NCI-H526 treated with DMSO at 0.1 percent for 48 hours (cell line): ENCODE results near the gene SARNP.
"Not testable (repeated sequence)": the region's sequence is repeated elsewhere in the genome, so short reads cannot be mapped to it uniquely, and the experiment has no call there.

Experiments used
- DNase-seq: peaks from one replicate; lab custom pipeline; 2025; lab: John Stamatoyannopoulos, UW

SARNP gene

DNA sequence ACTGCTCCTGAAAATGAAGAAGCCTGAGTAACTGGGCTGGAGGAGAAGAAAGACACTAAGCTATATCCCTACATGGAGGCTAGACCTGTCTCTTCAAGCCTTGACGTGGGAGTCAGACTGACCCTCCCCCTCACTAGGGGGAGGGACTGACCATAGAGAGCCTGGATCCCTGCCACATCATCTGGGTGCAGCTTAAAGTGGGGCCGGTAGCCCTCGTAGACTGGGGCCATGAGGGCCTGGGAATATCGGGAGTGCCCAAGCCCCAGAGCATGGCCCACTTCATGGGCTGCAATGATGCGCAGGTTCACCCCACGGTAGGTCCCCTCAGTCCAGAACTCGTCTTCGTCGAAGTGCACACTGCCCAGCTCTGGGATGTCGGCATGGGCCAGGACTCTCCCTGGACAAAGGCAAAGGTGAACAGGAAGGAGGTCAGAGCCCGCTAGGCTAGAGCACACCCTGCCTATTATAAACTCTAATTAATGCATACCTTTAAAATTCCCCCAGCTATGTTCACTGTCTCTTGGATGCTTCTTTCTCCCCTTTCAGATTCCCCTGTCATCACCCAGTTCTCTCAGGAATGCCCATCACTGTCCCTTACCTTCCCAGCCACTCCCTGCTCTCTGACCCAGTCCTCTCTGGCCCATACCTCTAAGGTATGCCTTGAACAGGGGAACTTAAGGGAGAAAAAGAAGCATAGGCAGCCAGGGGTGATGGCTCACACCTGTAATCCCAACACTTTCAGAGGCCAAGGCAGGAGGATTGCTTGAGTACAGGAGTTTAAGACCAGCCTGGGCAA, 22.0 kb upstream of the SARNP start:
- no peak for DNase-seq

DNA sequence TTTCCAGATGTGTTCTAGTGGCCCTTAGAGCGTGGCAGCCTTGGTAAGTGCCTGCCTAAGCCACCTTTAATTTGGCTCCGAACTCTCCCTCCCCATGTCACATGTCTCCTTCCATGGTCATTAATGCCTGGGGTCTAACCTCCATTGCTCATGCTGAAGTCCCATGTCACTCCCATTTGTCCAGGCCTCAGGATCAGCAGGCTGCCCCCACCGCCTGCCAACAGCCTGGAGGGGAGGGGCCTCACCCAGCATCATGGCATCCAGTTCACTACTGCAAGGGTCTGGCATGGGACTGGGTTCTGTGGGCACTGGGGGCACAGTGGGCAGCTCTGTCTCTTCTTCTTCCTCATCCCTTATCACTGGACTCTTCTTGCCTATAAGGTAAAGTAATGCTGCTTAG, 20.8 kb upstream of the SARNP start:
- DNase-seq, result no peak

DNA sequence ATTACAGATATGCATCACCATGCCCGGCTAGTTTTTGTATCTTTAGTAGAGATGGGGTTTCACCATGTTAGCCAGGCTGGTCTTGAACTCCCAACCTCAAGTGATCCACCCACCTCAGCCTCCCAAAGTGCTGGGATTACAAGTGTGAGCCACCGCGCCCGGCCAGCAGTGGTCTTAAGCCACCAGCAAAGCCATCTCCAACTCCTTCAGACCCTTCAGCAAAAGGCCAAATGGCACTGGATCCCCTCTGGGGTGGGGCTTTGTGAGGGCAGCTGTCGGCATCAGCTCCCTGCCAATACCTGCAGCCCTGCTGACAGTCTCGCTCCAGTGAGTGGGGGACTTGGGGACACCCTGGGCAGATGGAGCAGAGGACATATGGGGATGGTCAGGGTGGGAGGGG, 16.9 kb upstream of the SARNP start:
- not testable (repeated sequence) for DNase-seq

DNA sequence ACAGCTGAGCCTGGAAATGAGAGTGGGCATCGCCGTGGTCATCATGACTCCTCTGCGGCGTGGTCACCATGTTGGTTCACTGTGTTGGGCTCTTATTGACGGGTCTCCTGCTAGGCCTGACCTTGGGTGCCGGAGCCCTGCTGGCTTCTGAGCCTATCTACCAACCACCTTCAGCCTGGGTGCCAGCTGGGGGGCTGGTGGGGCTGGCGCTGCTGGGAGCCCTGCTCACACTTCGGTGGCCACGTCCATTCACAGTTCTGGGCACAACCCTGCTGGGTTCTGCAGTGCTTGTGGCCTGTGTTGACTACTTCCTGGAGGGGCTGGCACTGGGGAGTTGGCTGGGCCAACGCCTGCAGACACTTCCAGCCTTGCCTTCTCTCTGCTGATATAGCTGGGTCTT, 15.5 kb upstream of the SARNP start:
- DNase-seq, result no peak

DNA sequence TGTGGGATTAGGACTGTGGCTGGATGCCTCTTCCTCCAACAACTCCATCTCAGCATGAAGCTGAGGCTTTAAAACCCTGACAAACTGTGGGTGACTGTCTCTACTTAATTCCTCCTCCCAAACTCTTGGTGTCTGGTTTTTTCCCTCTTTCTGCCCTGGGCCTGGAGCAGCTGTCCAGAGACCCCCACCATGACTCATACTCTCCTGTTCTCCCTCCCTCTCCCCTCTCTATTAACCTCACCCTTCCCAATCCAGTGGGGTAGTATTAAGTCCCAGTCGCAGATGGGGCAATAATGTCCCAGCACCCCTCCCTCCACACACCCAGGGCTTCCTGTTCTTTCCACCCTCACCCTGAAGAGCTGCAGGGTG, 13.9 kb upstream of the SARNP start:
- DNase-seq, result no peak

DNA sequence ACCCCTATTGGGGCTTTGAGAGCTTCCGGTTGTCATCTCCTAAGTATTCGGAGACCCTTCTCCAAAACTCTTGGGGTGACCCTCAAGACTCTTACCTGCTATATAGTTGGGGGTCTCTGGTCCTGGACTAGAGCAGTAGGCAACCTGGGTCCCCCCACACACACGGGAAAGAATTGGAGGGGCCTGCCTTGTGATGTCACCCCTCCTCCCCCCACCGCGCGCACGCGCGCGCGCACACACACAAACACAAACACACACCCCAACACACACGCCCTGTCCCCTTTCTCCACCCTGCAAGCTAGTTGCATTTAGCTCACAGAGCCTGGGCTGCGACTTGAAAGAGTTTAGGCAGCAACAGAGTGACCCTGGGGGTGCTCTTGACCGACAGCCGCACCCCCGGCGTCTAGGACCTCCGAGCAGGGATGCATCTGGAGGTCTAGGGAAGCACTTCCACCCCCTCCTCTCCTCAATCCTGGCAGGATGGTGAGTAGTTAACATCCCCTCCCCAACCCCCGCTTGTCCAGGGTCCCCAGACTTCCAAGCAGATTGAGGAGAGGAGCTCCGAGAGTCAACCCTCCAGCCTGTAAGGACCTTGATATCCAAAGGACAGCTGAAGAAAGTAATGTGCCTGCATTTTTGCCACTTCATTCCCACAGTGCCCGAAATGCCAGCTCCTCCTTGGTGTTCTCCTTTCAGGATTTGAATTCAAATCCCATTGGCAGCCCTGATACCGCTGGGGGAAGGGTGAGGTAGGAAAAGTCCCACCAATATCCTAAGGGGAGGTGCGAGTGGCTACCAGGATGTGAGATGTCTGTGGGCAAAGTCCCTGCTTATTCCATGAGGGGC, 13.3 kb upstream of the SARNP start:
- peak; percentile 68 for DNase-seq

DNA sequence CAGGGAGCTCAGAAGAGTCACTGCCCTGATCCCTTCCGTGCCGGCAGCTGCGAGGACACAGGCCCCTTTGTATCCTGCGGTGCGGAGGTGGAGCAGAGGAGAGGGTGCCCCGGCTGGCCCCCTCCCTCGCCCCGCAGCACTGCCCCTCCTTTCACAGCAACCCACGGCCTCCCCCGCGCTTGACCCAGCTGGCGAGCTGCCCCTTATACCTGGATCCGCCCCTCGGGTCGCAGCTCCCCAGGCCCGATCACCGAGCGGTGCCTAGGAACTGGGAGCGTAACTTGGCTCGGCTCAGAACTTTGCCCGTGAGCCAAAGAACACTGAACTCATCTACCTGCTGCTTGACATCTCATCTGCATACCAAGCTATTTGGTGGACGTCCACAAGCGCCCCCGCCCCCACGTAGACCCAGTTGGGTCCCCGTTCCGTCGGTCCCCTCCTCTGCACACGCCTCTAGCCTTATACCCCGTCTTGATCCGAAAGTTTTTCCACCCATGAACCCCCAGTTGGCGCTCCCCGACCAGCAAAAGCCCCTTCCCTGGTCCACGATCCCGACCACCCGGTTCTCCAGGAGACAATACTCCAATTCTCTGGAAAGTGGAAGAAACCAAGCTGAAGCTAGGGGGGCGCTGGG, 12.6 kb upstream of the SARNP start:
- DNase-seq, result peak; percentile 68

DNA sequence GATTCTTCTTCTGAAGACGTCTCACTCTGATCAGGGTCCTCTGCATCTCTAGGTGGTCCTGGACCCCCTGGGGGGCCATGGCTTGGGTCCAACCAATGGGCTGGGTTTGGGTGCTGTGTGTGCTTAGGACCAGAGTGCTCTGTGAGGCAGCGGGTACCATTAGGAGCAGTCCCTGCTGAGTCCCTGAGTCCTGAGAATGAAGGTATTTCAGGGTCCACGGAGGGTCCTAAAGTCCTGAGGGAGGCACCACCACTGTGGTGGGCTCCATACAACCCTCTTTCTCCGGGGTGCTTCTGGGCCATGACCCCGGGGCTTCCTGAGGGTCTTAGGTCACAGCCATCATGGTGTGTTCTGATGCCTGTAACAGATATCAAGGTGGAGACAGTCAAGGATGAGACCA, 10.8 kb upstream of the SARNP start:
- DNase-seq, result no peak

DNA sequence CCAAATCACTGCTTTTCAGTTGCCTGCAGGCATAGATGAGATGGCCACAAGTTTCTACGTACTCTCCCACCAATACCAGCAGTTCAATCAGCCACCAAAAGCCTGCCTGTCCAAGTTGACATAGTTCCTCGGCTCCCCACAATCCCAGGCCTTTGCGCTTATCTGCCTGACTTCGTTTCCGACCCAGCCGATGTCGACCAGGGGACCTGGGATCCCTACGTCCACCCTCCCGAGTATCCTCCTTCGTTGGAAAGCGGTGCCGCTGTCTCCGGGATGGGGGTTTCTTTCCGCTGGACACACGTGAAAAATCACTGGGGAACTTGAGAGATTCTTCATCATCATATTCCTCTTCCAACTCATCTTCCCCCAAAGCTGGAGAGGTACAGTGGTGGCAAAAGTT, 10.3 kb upstream of the SARNP start:
- no peak for DNase-seq

DNA sequence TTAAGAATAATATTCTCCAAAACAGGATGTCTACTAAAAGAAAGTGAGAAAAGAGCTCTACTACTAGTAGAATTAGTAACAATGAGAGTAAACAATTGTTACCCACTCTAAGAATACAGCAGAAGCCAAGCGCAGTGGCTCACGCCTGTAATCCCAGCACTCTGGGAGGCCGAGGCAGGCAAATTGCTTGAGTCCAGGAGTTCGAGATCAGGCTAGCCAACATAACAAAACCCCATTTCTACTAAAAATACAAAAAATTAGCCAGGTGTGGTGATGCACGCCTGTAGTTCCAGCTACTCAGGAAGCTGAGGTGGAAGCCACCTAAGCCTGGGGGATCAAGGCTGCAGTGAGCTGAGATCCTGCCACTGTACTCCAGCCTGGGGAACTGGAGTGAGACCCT, 7.2 kb upstream of the SARNP start:
- DNase-seq, result no peak

DNA sequence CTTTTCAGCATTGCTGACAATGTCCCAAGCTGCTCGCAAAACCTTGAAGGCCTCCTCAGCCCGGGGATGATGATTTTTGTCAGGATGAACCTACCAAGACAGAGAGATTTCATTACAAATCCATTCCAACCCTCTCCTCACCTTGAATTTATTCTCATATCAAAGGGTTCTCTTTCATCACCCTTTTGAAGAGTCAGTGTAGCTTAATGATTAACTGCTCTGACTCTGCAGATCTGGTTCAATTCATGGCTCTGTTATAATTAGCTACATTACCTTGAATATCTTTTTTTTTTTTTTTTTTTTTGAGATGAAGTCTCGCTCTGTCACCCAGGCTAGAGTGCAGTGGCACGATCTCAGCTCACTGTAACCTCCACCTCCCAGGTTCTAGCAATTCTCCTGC, 5.9 kb upstream of the SARNP start:
- no peak for DNase-seq

DNA sequence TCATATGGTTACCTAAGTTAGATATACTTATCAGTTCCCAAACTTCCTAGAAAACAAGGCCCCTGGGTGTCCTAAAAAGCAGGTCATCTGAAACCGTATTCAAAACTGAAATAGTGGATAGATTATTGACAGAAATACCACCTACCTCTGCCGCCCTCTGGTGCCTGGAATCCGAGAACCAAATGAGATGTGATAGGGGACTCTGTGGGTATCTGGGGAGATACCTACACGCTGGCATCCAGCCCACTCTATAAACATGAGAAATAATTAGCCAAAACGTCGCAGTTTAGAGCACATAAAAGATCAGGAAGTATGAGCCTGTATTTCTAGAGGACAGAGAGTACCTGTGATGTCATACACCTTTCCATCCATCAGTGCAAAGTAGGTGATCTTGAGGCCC, 4.7 kb upstream of the SARNP start:
- no peak for DNase-seq

DNA sequence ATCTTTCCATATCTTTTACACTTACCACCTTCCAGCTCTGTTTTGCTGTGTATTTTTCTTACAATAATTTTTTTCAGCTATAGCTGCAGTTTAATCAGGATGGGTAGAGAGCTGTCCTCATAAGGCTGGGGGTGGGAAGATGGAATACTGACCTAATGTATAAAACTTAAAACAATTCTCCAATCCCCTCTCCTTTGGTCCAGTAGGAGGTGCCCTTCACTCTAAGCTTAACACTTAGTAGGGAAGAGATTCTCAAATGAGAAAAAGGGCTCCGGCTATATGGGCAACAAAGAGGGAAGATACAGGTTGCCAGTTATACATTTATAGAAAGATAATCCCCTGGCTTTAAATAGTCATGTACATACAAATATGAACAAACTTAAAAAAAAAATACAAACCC, 3.2 kb upstream of the SARNP start:
- DNase-seq, result no peak

DNA sequence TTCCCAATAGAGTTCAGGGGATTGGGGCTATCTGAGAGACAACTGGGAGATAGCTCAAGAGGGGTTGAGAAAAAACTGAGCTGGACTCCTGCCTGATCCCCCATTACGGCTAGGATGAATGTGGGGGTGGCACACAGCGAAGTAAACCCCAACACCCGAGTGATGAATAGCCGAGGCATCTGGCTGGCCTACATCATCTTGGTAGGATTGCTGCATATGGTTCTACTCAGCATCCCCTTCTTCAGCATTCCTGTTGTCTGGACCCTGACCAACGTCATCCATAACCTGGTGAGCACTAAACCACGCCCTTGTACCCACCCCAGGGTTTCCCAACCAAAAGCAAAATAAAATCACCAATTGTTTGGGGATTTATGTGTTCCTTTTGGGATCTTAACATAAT, 1.4 kb upstream of the SARNP start:
- DNase-seq, result no peak

DNA sequence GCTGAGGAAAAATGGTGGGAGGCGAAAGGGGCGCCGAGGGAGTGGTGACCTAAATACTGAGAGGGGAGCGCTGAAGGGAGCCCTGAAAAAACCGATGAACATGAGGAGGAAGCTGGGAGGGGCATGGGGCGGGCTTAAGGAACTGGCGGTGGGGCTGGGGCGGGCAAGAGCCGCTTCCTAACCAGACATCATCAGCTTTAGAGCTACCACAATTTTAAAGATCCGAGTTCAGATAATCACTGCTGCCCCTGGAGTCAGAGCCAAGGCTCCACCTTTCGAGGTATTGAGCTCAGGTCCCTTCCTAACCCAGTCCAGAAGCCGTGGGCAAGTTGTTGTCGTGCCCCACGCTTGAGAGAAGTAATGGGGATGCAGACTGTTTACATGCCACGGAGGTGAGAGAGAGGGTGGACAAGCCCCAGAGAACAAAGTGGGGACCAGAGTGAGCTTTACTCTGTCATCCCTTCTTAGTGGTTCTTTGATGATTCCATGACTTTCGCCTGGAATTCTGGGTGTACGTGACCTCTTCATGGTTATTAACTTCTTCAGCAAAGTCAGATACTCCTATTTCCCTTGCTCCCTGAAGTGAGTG, 710 bp upstream of the SARNP start:
- no peak for DNase-seq

DNA sequence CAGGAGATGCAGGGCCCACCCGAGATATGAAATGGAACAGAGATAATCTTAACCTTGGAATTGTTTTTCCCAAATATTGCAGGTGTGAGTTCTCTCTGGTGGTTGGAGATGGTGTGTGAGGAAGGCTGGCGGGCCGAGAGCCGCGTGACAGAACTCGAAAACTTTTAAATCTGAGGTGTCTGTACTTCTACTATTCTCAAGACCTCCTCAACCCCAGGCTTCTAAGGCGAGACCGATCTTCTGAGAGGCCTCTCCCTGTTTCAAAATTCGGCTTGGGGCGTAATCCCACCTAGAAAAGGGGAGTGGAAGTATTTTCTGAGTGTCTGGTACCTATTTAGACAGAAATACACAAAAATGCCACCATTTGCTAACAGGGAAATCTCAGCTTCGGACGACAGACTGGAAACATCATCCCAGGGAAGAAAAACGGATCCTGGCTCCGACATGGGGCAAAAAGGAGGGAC, 611 bp downstream of the SARNP start:
- no peak for DNase-seq

DNA sequence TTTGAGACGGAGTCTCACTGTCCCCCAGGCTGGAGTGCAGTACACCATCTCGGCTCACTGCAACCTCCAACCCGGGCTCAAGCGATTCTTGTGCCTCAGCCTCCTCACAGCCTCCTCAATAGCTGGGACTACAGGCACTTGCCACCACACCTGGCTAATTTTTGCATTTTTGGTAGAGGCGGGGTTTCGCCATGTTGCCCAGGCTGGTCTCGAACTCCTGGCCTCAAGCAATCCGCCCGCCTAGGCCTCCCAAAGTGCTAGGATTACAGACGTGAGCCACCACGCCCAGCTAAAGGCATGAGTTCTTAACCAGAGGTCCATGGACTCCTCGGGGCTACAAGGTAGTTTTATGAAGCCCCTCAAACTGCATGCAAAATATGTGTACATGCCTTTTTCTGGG, 2.1 kb downstream of the SARNP start:
- DNase-seq, result no peak

DNA sequence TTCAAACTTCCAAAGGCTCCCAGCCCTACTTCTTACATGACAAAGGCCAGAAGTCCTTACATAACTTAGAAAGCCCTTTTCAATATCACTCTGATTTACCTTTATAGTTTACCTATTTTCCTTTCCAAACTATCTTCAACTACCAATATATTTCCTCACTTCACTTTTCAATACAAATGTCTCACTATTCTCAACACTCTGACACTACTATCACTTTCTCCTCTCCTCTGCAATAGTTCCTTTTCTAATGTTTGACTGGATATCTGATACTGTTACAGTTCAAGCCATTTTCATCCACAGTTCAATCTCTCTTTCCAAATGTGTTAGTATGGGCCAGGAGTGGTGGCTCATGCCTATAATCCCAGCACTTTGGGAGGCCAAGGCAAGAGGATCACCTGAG, 3.3 kb downstream of the SARNP start:
- no peak for DNase-seq

DNA sequence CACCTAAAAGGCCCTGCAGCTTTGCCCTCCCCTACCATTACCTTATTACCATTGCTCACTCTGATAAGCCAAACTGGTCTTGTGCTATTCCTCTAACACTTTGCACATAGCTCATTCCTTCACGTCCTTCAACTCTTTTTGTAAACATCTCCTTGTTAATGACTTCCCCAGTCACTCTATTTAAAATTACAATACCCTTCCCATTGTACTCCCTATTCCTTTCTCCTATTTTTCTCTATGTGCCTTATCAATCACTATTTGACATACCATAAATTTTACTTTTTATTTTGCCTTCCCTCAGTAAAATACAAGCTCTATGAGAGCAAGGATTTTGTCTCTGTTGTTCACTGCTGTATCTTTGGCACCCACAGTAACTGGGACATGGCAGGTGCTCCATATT, 5.4 kb downstream of the SARNP start:
- no peak for DNase-seq

DNA sequence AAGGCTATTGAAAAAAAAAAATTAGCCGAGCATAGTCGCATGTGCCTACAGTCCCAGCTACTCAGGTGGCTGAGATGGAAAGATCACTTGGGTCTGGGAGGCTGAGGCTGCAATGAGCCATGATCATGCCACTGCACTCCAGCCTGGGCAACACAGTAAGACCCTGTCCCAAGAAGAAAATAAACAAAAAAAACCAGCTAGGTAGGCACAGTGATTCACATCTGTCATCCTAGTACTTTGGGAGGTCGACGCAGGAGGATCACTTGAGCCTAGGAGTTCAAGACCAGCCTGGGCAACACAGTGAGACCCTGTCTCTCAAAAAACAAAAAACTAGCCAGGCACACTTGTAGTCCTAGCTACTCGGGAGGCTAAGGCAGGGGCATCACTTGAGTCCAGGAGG, 8.2 kb downstream of the SARNP start:
- DNase-seq, result no peak

DNA sequence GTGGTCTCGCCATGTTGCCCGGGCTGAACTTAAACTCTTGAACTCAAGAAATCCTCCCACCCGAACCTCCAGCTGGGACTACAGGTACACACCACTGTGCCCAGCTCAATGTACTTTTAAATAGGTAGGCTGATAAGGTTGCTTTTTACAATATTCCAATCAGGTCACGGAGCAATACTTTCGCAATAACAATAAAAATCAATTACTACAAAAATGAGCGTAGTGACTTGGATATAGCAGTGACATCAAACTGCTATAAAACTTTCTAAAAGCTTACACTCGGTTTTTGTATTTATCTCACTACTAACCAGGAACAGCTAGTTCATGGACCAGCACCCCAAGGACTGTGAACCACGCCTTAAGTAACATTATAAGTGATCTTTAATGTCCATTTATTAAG, 10.5 kb downstream of the SARNP start:
- no peak for DNase-seq

DNA sequence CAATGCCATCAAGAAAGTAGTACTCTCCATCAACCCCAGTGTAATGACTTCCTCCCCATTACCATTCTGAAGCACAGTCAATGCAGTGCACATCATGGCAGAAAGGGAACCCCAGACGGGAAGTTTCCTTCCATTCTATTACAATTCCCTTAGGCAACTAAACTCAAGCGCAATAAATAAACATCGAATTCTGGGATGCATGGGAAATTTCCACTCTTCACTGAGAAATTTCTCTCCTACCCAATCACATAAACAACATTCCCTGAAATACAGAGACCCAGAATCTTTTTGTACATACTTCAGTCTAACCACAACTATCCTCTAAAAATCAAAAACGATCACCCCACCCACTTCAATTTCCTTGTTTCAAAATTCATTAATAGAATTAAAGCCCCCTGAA, 20.0 kb downstream of the SARNP start:
- DNase-seq, result no peak

DNA sequence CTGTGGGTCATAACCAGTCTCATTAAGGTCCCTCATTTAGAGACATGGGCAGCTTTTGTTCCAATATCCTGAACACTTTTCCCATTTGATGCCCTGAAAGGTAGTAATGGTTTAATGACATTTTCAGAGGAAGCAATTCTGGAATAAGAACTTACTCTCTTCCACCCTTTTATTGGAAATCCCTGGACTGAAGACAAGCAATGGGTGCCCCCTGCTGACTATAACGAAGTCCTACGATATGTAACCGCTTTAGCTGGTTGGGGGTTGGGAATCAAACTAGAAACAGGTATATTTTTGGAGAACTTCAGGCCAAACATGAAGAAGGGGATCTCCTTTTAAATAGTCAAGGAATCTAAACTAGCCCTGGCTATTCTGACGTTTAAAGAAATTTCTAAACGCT, 20.5 kb downstream of the SARNP start:
- peak; percentile 19 for DNase-seq
